Measurements from ENCODE around the gene SYNDIG1.
"Not testable (repeated sequence)": the region's sequence is repeated elsewhere in the genome, so short reads cannot be mapped to it uniquely, and the experiment has no call there.

The SYNDIG1 gene

GRCh38 chr20:24616258-24617079 lies 147.0 kb downstream of the SYNDIG1 start:
- no peak for DNase-seq

- DNase-seq, result no peak
Measured at GRCh38 chr20:24617080-24617432, 147.6 kb downstream of the SYNDIG1 start.

DNA sequence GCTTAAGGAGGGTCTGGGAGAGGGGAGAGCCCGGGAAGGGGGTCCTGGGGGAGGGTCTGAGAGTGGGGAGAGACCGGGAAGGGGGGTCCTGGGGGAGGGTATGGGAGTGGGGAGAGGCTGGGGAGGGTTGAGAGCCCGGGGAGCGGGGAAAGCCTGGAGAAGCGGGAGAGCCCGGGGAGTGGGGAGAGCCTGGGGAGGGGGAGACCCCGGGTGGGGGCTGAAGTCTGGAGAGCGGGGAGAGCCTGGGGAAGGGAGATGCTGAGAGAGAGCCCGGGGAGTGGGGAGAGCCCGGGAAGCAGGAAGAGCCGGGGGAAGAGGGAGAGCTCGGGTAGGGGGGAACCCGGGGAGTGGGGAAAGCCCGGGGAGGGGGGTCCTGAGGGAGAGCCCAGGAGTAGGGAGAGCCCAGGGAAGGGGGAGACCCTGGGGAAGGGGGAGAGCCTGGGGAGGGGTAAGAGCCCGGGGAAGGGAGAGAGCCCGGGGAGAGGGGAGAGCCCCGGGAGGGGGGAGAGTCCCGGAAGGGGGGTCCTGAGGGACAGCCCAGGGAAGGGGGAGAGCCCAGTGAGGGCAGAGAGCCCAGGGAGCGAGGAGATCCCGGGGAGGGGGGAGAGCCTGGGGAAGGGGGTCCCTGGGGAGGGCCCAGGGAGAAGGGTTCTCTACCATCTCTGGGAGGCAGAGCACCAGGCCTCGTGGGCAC lies 148.5 kb downstream of the SYNDIG1 start:
- DNase-seq, result no peak

DNA sequence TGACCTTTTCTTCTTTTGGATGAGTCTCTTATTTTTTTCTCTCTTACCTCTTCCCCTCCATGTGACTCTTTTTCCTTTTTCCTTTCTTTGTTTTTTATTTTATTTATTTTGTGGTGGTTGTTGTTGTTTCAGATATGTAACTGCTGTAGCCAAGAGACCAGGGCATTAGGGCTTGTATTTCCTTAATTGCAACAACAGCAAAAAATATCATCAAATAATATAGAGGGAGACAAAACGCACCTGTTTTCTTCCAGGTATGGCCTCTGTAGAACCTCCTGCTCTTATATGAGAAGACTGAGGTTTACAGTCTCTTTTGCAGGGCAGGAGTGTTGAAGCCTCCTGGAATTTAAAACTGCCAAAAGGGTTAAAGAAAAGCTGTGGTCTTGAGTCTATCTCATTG lies 149.3 kb downstream of the SYNDIG1 start:
- no peak for DNase-seq

DNA sequence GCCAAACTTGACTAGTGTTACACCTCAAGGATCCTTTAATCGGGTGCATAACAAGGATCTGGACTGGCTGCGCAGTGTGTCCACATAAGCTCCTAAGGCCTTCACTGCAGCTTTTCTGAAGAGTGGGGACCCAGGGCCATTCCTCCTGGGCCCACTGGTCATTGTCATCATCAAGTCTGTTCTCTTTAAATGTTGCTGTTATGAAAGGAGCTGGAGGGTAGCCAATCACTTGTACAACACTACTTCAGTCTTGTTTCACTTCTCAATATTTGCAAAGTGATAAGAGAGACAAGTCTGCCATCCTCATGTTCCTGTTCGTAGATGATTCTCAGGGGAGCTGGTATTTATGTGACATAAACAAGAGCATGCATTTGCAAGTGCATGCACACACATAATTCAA lies 149.8 kb downstream of the SYNDIG1 start:
- no peak for DNase-seq

GRCh38 chr20:24620937-24621519 lies 151.6 kb downstream of the SYNDIG1 start:
- no peak for DNase-seq

GRCh38 chr20:24622856-24623255 lies 153.4 kb downstream of the SYNDIG1 start:
- DNase-seq, result no peak

GRCh38 chr20:24626141-24626540 lies 156.7 kb downstream of the SYNDIG1 start:
- DNase-seq, result not testable (repeated sequence)

- no peak for DNase-seq
Measured at GRCh38 chr20:24627291-24627690, 157.9 kb downstream of the SYNDIG1 start.

GRCh38 chr20:24627926-24628325 lies 158.5 kb downstream of the SYNDIG1 start:
- DNase-seq, result no peak

DNA sequence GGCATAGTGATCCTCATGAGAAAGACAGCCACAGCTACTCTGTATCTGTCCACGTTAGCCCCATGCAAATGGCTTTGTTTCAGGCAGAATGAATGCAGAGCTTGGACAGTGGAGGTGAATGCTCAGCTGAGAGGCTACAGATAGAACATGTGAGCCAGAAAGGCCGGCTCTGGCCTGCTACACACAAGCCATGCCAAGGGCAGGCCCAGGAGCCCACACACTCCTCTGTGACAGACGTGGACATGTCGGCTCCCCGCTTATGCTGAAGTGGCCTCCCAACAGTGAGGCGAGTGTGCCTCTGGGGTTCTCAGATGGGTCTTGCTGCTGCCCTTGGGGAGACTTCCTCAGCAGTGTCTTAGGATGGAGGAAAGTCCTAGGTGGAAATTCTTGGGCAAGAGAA lies 159.6 kb downstream of the SYNDIG1 start:
- DNase-seq, result no peak

DNA sequence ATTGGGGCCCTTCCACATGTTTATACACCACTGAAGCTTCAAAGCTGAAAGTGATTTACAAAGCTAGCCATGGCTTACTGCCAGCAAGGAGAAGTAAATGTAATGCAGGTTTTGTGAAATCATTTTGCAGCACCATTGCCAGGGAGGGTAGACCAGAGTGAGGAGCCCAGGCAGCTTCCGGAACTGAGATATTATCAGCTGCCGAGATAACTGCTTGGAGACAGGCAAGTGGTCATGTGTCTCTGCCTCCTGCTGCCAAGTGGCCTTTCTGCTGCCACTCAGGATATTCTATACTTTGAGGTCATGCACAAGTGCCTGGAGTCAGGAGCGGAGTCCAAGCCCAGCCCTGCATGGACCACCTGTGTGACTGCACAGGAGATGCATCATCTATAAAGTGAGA lies 160.2 kb downstream of the SYNDIG1 start:
- no peak for DNase-seq

- no peak for DNase-seq
Measured at GRCh38 chr20:24630486-24631172, 161.2 kb downstream of the SYNDIG1 start.

DNA sequence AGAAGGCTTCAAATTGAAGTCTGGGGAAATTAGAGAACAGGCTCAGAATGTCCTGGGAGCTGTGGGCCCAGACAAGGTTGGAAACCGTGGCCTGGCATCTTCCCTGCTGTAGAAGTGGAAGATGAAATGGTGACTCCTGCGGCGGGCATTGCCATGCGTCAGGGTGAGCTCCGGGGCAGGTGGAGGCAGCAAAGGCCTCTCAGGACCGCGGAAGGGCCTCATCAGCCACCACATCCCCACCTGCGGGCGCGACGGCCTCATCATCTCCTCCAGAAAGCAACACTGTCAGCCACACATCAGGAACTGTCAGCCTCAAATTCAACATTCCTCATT lies 161.7 kb downstream of the SYNDIG1 start:
- DNase-seq, result no peak

DNA sequence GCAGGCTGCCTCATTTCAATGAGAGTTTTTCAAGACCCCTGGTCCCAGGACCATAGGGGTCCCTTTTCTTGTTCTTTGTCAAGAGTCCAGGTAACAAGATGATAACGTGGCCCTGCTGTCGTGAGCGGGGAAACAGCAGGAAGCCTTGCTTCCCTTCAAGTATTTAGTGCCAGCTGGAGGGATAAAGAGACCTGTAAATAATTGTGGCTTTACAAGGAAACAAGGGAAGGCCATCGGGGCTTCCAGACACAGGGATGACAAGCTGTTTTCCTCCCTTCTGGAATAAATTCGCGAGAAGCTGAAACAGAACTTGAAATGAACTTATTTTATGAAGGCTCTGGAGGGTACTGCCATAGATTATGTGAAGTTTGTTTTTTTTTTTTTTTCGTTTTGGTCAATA lies 163.2 kb downstream of the SYNDIG1 start:
- no peak for DNase-seq

GRCh38 chr20:24633026-24633425 lies 163.6 kb downstream of the SYNDIG1 start:
- no peak for DNase-seq

- no peak for DNase-seq
Measured at GRCh38 chr20:24633521-24633920, 164.1 kb downstream of the SYNDIG1 start.

DNA sequence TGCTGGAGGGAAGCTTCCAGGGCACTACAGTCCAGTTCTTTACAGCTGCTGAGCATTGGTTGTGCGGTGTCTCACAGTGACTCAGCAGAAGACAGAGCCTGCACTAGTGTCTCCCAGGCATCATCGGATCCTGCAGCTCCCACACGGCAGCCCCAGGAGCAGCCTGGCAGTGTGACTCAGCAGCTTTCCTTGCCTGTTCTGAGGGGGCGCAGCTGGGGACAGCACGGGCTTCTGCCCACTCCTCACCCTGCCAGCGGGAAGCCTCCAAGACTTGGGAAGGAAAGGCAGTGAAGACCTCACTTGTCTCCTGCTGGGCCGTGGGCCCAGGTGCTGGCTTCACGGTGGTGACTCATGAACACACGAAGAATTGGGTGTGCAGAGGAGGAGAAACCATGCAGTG lies 165.4 kb downstream of the SYNDIG1 start:
- DNase-seq, result no peak

DNA sequence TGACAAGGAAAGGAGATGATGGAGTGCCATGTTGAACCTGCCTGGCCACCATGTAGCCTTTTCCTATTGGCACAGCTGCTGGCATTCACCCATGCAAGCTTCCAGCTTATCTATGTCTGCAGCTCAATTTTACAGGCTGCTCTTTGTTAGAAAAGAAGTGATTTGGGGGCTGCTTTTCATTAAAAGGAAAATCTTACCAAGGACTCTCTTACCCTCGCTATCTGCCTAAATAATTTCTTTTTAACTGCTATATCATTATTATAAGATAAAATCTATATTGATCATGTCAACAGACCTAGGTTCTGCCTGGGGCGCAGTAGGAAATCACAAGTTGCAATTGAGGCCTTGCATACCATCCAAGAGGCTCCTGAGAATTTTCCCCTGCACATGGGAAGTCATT lies 167.2 kb downstream of the SYNDIG1 start:
- no peak for DNase-seq

DNA sequence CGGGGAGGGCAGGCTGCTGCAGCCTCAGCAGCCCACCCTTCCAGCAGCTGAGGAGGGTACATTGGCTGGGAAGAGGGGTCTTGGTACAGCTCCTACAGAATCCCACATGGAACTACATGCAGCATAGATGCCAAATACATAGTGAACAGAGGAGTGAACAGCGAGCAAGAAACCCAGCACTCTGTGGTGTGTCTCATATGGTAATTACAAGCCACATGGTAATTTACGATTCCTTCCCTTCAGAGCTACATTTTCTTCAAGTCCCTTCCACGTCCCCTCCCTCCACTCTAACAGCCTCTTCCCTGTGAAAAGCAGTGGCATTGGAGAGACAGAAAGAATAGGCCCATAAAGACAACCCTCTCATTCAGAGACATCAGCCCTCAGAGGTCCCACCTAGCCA lies 167.7 kb downstream of the SYNDIG1 start:
- DNase-seq, result no peak

DNA sequence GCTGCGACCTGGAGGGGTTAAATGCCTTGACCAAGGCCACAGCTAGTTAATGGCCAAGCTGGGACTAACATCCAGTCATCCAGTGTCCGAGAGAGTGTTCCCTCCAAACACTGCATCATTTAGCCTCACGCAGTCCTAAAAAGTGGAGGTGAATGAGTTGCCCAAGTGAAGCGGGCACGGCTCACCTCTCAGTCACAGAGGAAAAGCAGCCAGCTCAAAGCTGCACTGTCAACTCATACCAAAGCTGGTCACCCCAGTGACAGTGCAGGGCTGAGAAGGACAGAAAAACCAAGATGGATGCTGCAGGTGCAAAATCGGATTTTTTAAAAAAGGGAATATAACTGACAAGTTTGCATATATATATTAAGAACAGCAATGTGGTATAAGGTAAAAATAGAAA lies 168.5 kb downstream of the SYNDIG1 start:
- no peak for DNase-seq

GRCh38 chr20:24638591-24639548 lies 169.4 kb downstream of the SYNDIG1 start:
- no peak for DNase-seq

- no peak for DNase-seq
Measured at GRCh38 chr20:24640276-24640675, 170.8 kb downstream of the SYNDIG1 start.

All from activated naive CD4-positive, alpha-beta T cell treated with anti-CD3 and anti-CD28 coated beads, Interleukin-2, amount 50 U/mL, for 16 hours (primary cell).